GM23248 (cell line): ENCODE measurements around the gene TACR1.

ENCODE experiments used
- EZH2 ChIP-seq: fragments of 200-600 bp; sonication (generic); IDR thresholded peaks from 2 replicates; pipeline ENCODE4 v1.6.1; 2018; ENCODE audit warnings: antibody characterized with exemption, mild to moderate bottlenecking; ENCODE audit not compliant: insufficient read depth, poor library complexity, severe bottlenecking
- EZH2phosphoT487 ChIP-seq: fragments of 200-600 bp; sonication (generic); IDR thresholded peaks from 2 replicates; pipeline ENCODE4 v1.6.1; 2018; ENCODE audit warnings: antibody characterized with exemption, moderate library complexity, mild to moderate bottlenecking, low read depth; ENCODE audit not compliant: insufficient read depth

GRCh38 chr2:75041731-75042600 lies 157.4 kb downstream of the TACR1 start:
- TF ChIP-seq EZH2: no peak
- TF ChIP-seq EZH2phosphoT487: no peak
